Fibroblast of the aortic adventitia (primary cell): ENCODE results near the gene GAREM2. TPM values are rescaled to one million over a fixed set of nuclear protein-coding genes. Genes with fewer than 3 reads are reported as not detected.

Source experiments
- DNase-seq: peaks from one replicate; pipeline ENCODE4 v3.0.0-alpha.2; 2010; ENCODE audit warnings: low read depth
- H3K4me3 ChIP-seq: 2 replicates; pipeline ENCODE4 v1.5.1; 2011; ENCODE audit warnings: low read depth, mild to moderate bottlenecking, control low read depth, low read length, moderate library complexity
- total RNA-seq: library from RNA; depleted of rRNA; stranded (reverse); fragments of >200 nt; gene quantifications from 2 replicates; pipeline ENCODE4 v1.2.3, GENCODE V29; 2012; ENCODE audit warnings: low replicate concordance
- TF ChIP-seq, protein P1 (sequence below): IDR thresholded peaks from 2 replicates; pipeline ENCODE4 v1.5.1; 2011; ENCODE audit warnings: mild to moderate bottlenecking, low read length, control low read depth, inconsistent platforms; ENCODE audit not compliant: insufficient read depth

Gene GAREM2
- total RNA-seq, 1 donor: 2.4 TPM

GRCh38 chr2:26168785-26169184 is 4.1 kb upstream of the GAREM2 start:
- DNase-seq: no peak
- no peak overlapping the region for H3K4me3 ChIP-seq
- TF ChIP-seq, protein P1, sequence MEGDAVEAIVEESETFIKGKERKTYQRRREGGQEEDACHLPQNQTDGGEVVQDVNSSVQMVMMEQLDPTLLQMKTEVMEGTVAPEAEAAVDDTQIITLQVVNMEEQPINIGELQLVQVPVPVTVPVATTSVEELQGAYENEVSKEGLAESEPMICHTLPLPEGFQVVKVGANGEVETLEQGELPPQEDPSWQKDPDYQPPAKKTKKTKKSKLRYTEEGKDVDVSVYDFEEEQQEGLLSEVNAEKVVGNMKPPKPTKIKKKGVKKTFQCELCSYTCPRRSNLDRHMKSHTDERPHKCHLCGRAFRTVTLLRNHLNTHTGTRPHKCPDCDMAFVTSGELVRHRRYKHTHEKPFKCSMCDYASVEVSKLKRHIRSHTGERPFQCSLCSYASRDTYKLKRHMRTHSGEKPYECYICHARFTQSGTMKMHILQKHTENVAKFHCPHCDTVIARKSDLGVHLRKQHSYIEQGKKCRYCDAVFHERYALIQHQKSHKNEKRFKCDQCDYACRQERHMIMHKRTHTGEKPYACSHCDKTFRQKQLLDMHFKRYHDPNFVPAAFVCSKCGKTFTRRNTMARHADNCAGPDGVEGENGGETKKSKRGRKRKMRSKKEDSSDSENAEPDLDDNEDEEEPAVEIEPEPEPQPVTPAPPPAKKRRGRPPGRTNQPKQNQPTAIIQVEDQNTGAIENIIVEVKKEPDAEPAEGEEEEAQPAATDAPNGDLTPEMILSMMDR: no peak

- DNase-seq: no peak
- H3K4me3 ChIP-seq: no peak overlapping the region
- TF ChIP-seq, protein P1: no peak
Measured at GRCh38 chr2:26169226-26169625, 3.7 kb upstream of the GAREM2 start.

DNA sequence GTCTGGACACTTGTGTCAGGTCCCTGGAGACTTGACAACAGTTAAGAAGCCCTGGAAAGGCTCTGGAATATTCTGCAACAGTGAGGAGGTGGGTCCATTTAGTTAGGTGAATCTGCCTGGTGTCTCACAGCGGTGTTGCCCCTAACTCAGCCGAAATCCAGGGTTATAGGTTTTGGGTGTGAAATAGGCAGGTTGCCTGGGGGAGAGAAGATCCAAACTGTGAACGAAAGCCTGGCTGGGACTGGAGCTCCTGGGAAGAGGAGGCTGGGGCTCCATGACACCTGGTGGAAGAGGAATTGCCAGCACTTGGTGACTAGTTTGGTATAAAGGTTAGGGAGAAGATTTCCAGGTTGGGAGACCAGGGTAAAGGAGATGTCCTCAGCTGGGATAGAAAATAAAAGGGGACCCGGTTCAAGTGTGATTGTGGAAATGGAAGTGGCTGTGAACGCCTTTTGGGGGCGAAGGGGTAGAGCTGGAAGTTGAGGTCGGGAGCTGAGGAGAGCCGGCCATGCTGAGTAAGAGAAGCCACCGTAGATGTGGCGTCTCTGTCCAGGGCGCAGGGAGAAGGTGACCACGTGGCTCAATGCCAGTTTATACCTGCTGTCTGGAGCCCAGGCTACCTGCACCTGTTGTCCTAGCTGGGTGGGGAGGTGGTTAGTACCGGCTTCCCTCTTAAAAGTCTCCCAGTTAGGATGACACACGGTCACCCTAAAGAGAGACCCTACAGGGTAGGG is 3.0 kb upstream of the GAREM2 start:
- no peak for DNase-seq
- TF ChIP-seq, protein P1: no peak
- no peak overlapping the region for H3K4me3 ChIP-seq

GRCh38 chr2:26170795-26171194 is 2.1 kb upstream of the GAREM2 start:
- no peak for DNase-seq
- TF ChIP-seq, protein P1: no peak
- no peak overlapping the region for H3K4me3 ChIP-seq

- no peak for DNase-seq
- TF ChIP-seq, protein P1: no peak
- H3K4me3 ChIP-seq: peak overlapping the region; percentile 35
Measured at GRCh38 chr2:26172189-26172870, 558 bp upstream of the GAREM2 start.

- DNase-seq: no peak
- TF ChIP-seq, protein P1: no peak
Measured at GRCh38 chr2:26173776-26174482, 1.0 kb downstream of the GAREM2 start.

More at GRCh38 chr2:26173776-26174482, 1.0 kb downstream of the GAREM2 start:
- no peak overlapping the region for H3K4me3 ChIP-seq
